HepG2 (cell line): Measurements from ENCODE around the gene ACP2. TPM values are rescaled to one million over a fixed set of nuclear protein-coding genes. Genes with fewer than 3 reads are reported as not detected.

Experiments
- ELF1 ChIP-seq: sonication (generic); formaldehyde crosslinking; IDR thresholded peaks from 2 replicates; pipeline ENCODE4 v1.4.0; 2020; ENCODE audit warnings: missing genetic modification reagents
- FOXK1 ChIP-seq: sonication (generic); formaldehyde crosslinking; IDR thresholded peaks from 2 replicates; pipeline ENCODE4 v1.4.0; 2020; ENCODE audit warnings: low read depth, missing genetic modification reagents, borderline replicate concordance
- HMG20A ChIP-seq: IDR thresholded peaks from 2 replicates; pipeline ENCODE4 v1.6.1; 2016; ENCODE audit warnings: borderline replicate concordance
- KAT8 ChIP-seq: IDR thresholded peaks from 2 replicates; pipeline ENCODE4 v1.6.1; 2016; ENCODE audit warnings: missing genetic modification reagents, missing compliant biosample characterization
- KDM5B ChIP-seq: sonication (generic); formaldehyde crosslinking; IDR thresholded peaks from 2 replicates; pipeline ENCODE4 v1.4.0; 2020; ENCODE audit warnings: missing genetic modification reagents, mild to moderate bottlenecking, borderline replicate concordance
- MAFF ChIP-seq: IDR thresholded peaks from 2 replicates; pipeline ENCODE4 v1.6.1; 2011; ENCODE audit warnings: low read depth, low read length, improper control_type of control experiment
- MEIS1 ChIP-seq: sonication (generic); formaldehyde crosslinking; IDR thresholded peaks from 2 replicates; pipeline ENCODE4 v1.9.0; 2021; ENCODE audit warnings: mild to moderate bottlenecking, missing genetic modification reagents, moderate library complexity, borderline replicate concordance
- NCOA5 ChIP-seq: sonication (generic); formaldehyde crosslinking; IDR thresholded peaks from 2 replicates; pipeline ENCODE4 v1.4.0; 2020; ENCODE audit warnings: missing genetic modification reagents
- NFRKB ChIP-seq: fragments of 450-650 bp; IDR thresholded peaks from 2 replicates; pipeline ENCODE4 v1.6.1; 2017
- PCBP1 ChIP-seq: fragments of 200-400 bp; formaldehyde crosslinking; IDR thresholded peaks from 2 replicates; pipeline ENCODE4 v1.6.1; 2017; ENCODE audit warnings: mild to moderate bottlenecking, low read depth, low read length, borderline replicate concordance
- RCOR2 ChIP-seq: IDR thresholded peaks from 2 replicates; pipeline ENCODE4 v1.6.1; 2016; ENCODE audit warnings: missing biosample characterization, missing genetic modification reagents
- REST ChIP-seq, 2 experiments: IDR thresholded peaks; 2 replicates each; pipeline ENCODE4 v1.6.1; 2011 to 2012; ENCODE audit warnings: low read length in 2 of 2, borderline replicate concordance in 1 of 2, low read depth in 1 of 2, mild to moderate bottlenecking in 1 of 2, moderate library complexity in 1 of 2
- SALL1 ChIP-seq: sonication (generic); formaldehyde crosslinking; IDR thresholded peaks from 2 replicates; pipeline ENCODE4 v1.8.0; 2022; ENCODE audit warnings: mild to moderate bottlenecking, missing genetic modification reagents
- SETDB1 ChIP-seq: sonication (generic); formaldehyde crosslinking; IDR thresholded peaks from 2 replicates; pipeline ENCODE4 v1.5.1; 2020; ENCODE audit warnings: missing genetic modification reagents, mild to moderate bottlenecking, borderline replicate concordance
- ZFP1 ChIP-seq: IDR thresholded peaks from 2 replicates; pipeline ENCODE4 v1.6.1; 2016
- ZNF101 ChIP-seq: sonication (generic); formaldehyde crosslinking; IDR thresholded peaks from 2 replicates; pipeline ENCODE4 v1.4.0; 2020; ENCODE audit warnings: mild to moderate bottlenecking, low read depth, missing genetic modification reagents, borderline replicate concordance
- ZNF230 ChIP-seq: sonication (generic); formaldehyde crosslinking; IDR thresholded peaks from 2 replicates; pipeline ENCODE4 v1.4.0; 2020; ENCODE audit warnings: mild to moderate bottlenecking, missing genetic modification reagents
- ZNF251 ChIP-seq: sonication (generic); formaldehyde crosslinking; IDR thresholded peaks from 2 replicates; pipeline ENCODE4 v1.9.0; 2021; ENCODE audit warnings: mild to moderate bottlenecking, missing genetic modification reagents
- ZNF354B ChIP-seq: sonication (generic); formaldehyde crosslinking; IDR thresholded peaks from 2 replicates; pipeline ENCODE4 v1.8.0; 2022; ENCODE audit warnings: mild to moderate bottlenecking, missing genetic modification reagents
- ZNF607 ChIP-seq: sonication (generic); formaldehyde crosslinking; IDR thresholded peaks from 2 replicates; pipeline ENCODE4 v1.5.1; 2020; ENCODE audit warnings: missing genetic modification reagents, mild to moderate bottlenecking, borderline replicate concordance
- ZNF775 ChIP-seq: sonication (generic); formaldehyde crosslinking; IDR thresholded peaks from 2 replicates; pipeline ENCODE4 v1.4.0; 2020; ENCODE audit warnings: missing genetic modification reagents, mild to moderate bottlenecking, moderate library complexity, borderline replicate concordance
- ZSCAN22 ChIP-seq: sonication (generic); formaldehyde crosslinking; IDR thresholded peaks from 2 replicates; pipeline ENCODE4 v1.4.0; 2020; ENCODE audit warnings: mild to moderate bottlenecking, missing genetic modification reagents
- polyA plus RNA-seq, 8 experiments: library from polyadenylated mRNA; depleted of rRNA in 3 of 8; stranded (reverse) in 7 of 8; unstranded in 1 of 8; fragments of >200 nt; fragmentation: Illumina TruSeq in 4 of 8; extraction: Trizol in 4 of 8; gene quantifications; 2 replicates each; pipeline versions ENCODE4 v1.2.1 to v1.2.3, GENCODE V29; 2011 to 2016; ENCODE audit warnings: low read depth in 4 of 8, missing spikeins in 1 of 8, mixed read lengths in 1 of 8; ENCODE audit not compliant: insufficient read depth in 1 of 8
- total RNA-seq, 5 experiments: library from RNA; depleted of rRNA; stranded (reverse); fragments of >200 nt; fragmentation: Illumina TruSeq; extraction: Trizol; gene quantifications; 2 replicates each; pipeline ENCODE4 v1.2.3, GENCODE V29; 2016; ENCODE audit warnings: low read depth in 1 of 5
- TF ChIP-seq, protein P1 (sequence below): sonication (generic); formaldehyde crosslinking; IDR thresholded peaks from 2 replicates; pipeline ENCODE4 v1.8.1; 2022; ENCODE audit warnings: low read depth, mild to moderate bottlenecking, missing genetic modification reagents
- TF ChIP-seq, protein P2 (sequence below): sonication (generic); formaldehyde crosslinking; IDR thresholded peaks from 2 replicates; pipeline ENCODE4 v1.4.0; 2020; ENCODE audit warnings: mild to moderate bottlenecking, missing genetic modification reagents

Gene ACP2
- total and polyA plus RNA-seq, 2 of the 13 experiments (the other 11 are each of a cell fraction or from before 2014, with no cell fraction given), result 17.7 to 20.2 TPM

- TF ChIP-seq, protein P1, sequence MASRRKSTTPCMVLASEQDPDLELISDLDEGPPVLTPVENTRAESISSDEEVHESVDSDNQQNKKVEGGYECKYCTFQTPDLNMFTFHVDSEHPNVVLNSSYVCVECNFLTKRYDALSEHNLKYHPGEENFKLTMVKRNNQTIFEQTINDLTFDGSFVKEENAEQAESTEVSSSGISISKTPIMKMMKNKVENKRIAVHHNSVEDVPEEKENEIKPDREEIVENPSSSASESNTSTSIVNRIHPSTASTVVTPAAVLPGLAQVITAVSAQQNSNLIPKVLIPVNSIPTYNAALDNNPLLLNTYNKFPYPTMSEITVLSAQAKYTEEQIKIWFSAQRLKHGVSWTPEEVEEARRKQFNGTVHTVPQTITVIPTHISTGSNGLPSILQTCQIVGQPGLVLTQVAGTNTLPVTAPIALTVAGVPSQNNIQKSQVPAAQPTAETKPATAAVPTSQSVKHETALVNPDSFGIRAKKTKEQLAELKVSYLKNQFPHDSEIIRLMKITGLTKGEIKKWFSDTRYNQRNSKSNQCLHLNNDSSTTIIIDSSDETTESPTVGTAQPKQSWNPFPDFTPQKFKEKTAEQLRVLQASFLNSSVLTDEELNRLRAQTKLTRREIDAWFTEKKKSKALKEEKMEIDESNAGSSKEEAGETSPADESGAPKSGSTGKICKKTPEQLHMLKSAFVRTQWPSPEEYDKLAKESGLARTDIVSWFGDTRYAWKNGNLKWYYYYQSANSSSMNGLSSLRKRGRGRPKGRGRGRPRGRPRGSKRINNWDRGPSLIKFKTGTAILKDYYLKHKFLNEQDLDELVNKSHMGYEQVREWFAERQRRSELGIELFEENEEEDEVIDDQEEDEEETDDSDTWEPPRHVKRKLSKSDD (CRISPR knock-in tag), result no peak
- TF ChIP-seq ELF1 (CRISPR knock-in tag) (0 out of 2 replicates have a peak, but pooled peaks have one; percentile 13), MAFF (peak; percentile 1; the same call in 1 of the 2 replicates), ZNF775 (CRISPR knock-in tag) (no peak), ZNF101 (CRISPR knock-in tag) (no peak), REST (IDR thresholded peaks at IDR 0.05; ENCODE audit: borderline replicate concordance in 1 of 2, low read depth in 1 of 2, low read length in 2 of 2) (peak; percentile 15 to 48), ZSCAN22 (CRISPR knock-in tag) (no peak), PCBP1 (no peak), SALL1 (CRISPR knock-in tag) (0 out of 2 replicates have a peak, but pooled peaks have one; percentile 19), ZNF251 (CRISPR knock-in tag) (no peak), HMG20A (no peak), KDM5B (CRISPR knock-in tag) (no peak), NFRKB (no peak), ZNF607 (CRISPR knock-in tag) (no peak; the same call in 1 of the 2 replicates), ZNF354B (CRISPR knock-in tag) (no peak), NCOA5 (CRISPR knock-in tag) (no peak), ZNF230 (no peak), RCOR2 (no peak), ZFP1 (no peak), MEIS1 (CRISPR knock-in tag) (no peak), FOXK1 (CRISPR knock-in tag) (peak; percentile 46; the same call in 1 of the 2 replicates), SETDB1 (CRISPR knock-in tag) (no peak), KAT8 (CRISPR knock-in tag) (0 out of 2 replicates have a peak, but pooled peaks have one; percentile 15)
- TF ChIP-seq, protein P2, sequence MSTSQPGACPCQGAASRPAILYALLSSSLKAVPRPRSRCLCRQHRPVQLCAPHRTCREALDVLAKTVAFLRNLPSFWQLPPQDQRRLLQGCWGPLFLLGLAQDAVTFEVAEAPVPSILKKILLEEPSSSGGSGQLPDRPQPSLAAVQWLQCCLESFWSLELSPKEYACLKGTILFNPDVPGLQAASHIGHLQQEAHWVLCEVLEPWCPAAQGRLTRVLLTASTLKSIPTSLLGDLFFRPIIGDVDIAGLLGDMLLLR, result no peak
Measured at GRCh38 chr11:47270331-47271271, 22.0 kb upstream of the ACP2 start (continued).
